HG03571 (cell line): ENCODE measurements around the gene DUSP8.
"Not testable (repeated sequence)": the region's sequence is repeated elsewhere in the genome, so short reads cannot be mapped to it uniquely, and the experiment has no call there.

Source experiments
- ATAC-seq: cut with Tn5 transposase; IDR thresholded peaks from one replicate; pipeline ENCODE4 v1.9.1; 2021; ENCODE audit not compliant: unreplicated experiment

Gene DUSP8, protein sequence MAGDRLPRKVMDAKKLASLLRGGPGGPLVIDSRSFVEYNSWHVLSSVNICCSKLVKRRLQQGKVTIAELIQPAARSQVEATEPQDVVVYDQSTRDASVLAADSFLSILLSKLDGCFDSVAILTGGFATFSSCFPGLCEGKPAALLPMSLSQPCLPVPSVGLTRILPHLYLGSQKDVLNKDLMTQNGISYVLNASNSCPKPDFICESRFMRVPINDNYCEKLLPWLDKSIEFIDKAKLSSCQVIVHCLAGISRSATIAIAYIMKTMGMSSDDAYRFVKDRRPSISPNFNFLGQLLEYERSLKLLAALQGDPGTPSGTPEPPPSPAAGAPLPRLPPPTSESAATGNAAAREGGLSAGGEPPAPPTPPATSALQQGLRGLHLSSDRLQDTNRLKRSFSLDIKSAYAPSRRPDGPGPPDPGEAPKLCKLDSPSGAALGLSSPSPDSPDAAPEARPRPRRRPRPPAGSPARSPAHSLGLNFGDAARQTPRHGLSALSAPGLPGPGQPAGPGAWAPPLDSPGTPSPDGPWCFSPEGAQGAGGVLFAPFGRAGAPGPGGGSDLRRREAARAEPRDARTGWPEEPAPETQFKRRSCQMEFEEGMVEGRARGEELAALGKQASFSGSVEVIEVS

DNA sequence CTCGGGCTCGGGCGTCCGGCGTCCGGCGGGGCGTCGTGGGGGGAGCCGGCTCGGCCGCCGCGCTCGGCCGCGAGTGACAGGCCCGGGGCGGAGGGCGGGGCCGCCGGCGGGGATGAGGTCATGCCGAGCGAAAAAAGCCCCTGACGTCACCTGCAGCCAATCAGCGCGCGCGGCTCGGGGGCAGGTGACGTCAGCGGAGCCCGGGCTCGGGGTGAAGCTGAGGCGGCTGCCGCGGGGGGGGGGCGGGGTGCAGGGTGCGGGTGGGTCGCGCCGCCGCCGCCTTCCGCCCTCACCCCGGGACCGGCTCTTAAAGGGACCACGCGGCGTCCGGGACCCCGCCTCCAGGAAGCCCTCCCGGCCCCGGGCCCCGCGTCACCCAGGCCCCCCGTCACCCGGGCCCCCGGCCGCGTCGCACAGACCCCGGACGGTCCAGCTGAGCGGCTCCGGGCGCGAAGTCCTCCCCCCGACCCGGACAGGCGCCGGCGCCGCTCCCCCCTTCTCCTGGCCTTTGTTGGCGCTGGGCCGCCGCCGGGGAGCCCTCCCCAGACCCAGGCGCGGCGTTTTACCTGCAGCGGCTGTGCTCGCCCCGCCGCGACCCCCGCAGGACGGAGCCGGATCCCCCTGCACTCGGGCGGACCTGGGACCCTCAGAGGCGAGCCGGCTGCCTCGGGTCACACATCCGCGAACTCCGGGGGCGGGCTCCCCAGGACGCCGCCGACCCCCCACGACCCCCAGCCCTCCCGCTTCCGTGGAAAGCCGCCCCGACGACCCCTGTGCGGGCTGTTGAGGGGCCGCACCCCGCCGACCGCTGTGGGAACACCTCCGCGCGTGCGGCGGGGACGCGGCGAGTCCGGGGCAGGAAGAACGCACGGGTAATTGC is at the start of gene DUSP8:
TSS of gene DUSP8 (minus strand) at position 75 of the 880 bp plus-strand sequence. CDS start 6,445 bp downstream, outside the sequence.
- peak; percentile 68 for ATAC-seq

DNA sequence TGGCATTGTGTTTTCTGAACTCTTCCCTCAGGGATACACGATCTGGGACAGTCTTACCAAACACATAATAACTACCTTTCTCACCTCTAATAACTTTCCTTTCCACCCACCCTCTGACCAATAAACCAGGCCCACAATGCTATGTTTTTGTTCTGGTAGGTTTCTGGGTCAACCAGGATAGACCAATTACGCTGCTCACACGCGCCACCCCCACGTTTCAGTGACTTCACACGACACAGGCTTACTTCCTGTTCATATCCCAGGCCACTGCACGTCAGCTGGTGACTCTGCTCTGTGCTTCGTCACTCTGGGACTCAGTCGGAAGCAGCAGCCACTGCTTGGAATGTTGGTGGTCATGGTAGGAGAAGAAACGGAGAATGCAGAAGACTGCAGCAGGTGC is 47.4 kb upstream of the DUSP8 start:
- no peak for ATAC-seq

DNA sequence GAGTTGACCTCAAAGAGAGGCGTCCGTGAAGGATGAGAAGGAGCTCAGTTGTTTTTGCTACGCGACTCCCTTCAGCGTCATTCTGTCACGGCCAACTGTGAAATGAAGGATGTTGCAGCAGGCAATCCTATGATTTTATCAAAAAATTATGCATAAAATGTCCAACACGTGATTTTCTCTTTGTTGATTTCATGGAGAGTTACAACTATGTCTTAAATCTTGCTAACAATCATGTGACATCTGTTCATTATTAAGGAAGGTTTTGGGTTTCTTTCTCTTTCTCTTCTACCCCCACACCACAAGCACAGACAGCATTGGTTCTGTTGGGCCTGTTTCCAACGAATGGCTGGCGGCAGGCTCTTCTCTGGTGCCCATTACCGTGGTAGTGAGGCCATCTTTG is 46.2 kb upstream of the DUSP8 start:
- ATAC-seq: no peak

DNA sequence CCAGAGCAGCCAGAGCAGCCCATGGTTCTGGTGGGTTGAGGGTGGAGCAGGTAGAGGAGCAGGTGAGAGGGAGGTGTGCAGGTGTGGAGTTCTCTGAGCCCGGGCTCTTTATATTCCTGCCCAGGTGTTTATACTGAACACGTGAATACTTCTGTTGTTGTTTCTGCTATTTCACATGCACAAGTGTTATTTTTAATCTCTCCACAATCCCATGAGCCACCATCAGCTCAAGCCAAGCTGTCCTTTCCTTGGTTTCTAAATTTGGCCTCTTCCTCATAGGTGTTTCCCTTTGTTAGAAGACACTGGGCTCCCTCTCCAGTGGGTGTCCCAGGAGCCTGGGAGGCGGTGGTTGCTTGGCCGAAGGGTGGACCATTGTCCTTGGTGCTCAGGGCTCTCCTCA is 36.3 kb upstream of the DUSP8 start, which contains the start of gene KRTAP5-3:
TSS of gene KRTAP5-3 (minus strand) at position 101 of the 400 bp plus-strand sequence. CDS start at position 23, 78 bp downstream.
- ATAC-seq: no peak

DNA sequence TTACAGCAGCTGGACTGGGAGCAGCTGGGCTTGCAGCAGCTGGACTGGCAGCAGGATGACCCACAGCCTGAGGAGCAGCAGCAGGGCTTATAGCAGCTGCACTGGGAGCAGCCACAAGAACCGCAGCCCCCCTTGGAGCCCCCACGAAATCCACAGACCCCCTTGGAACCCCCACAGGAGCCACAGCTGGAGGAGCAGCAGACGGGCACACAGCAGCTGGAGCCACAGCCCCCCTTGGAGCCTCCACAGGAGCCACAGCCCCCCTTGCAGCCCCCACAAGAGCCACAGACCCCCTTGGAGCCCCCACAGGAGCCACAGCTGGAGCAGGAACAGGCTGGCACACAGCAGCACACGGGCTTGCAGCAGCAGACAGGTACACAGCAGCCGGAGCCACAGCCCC is 35.8 kb upstream of the DUSP8 start:
- ATAC-seq: not testable (repeated sequence)

DNA sequence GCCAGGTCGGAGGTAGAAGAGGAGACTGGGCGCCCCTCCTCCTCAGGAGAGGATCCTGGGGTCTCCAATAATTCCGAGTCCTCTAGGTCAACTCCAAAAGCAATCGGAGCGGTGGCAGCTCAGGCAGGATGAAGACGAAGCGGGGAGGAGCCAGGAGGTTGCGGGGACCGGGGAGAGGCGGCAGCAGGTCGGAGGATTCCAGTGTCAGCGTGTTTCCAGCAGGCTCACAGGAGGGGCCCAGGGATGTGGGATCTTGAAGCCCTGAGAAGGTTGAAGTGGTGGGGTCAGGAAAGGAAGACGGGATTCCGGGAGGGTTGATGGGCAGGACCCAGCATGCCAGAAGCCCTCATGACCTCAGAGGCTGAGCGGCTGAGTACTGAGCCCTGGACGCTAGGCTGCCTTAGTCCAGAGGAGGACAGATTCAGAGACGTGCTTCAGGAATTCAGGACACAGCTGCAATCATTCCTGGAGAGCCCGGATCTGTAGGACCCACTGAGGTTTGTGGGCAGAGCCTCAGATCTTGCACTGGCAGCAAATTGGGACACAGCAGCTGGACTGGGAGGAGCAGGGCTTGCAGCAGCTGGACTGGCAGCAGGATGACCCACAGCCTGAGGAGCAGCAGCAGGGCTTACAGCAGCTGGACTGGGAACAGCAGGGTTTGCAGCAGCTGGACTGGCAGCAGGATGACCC is 35.2 kb upstream of the DUSP8 start:
- not testable (repeated sequence) for ATAC-seq

DNA sequence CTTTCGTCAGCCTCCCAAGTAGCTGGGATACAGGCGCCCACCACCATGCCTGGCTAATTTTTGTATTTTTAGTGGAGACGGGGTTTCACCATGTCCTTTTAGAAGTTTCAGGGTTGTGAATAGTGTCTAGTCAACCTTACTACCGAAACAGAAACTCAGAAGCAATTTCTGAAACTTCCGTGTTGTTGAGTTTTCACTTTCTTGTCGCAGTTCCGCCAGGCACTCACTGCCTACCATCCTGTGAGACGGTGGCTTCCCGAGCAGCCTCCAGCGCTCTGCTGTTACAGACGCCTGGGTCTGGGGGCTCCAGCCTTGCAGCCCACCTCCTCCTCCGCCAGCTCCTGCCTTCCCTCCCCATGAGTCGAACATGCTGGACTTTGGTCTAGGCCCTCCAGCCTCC is 33.9 kb upstream of the DUSP8 start:
- ATAC-seq: peak; percentile 78

DNA sequence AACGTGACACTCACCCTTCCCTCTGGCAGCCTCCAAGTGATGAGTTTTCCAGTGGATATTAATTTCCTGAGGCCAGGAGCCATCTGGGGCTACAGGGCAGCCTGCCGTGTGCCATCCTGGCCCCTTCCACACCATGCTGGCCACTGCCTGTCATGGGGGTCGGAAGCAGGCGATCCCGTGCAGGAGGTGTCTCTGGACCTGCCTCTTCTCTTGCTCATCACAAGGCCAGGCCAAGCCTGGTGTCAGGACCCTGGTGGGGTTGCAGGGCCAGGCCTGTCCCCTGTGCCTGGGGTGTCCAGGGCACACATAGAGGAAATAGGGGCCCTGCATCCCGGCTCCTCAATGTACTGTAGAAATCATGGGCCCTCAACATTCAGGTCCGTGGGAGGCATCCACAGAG is 32.6 kb upstream of the DUSP8 start:
- no peak for ATAC-seq

DNA sequence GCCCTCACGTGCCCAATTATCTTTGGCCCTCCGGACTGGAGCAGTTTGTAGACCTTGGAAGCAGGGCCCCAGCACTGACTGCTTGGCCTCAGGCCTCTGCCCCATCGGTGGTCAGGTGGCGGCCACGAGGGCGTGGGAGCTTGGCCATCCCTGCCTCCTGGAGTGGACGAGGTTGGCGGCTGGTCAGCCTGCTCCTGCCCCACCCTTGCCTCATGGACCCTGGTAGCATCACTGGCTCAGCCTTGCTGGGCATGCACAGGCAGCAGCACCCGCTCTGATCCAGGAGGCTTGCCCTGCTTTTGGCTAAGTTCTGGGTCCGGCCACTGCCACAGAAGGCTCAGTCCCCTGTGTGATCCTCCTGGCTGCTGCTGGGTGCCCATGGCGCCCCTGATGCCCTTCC is 32.1 kb upstream of the DUSP8 start:
- ATAC-seq: no peak

DNA sequence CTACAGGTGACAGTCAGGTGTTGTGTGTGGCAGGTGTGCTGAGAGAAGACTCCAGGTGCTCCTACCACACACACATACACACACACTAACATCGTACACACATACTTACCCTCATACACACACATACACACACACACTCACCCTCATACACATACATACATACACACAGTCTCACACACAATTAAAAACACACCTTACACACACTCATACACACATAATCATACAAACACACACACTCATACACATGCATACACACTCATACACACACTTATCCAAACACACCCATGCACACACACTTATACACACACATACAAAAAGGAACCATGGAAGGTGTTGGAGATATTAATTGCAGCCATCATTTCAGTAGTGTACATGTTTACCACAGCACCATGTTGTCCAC is 31.6 kb upstream of the DUSP8 start:
- no peak for ATAC-seq

DNA sequence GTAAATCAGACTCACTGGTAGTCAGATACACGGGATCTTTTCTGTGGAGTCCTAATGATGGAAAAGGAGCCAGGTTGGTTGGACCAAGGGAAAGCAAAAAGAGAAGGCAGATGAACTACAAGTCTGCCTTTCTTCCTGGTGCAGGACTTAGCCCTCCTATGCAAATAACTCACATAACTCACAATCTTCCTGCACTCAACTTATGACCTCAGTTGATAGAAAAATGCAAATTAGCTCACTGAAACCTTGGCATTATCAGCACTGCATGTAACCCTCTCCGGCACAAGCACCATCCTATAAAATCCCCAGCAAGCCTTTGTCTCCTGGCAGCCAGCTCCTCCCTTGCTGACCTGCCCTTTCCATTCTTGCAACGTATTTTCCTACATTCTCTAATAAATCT is 29.6 kb upstream of the DUSP8 start:
- not testable (repeated sequence) for ATAC-seq

DNA sequence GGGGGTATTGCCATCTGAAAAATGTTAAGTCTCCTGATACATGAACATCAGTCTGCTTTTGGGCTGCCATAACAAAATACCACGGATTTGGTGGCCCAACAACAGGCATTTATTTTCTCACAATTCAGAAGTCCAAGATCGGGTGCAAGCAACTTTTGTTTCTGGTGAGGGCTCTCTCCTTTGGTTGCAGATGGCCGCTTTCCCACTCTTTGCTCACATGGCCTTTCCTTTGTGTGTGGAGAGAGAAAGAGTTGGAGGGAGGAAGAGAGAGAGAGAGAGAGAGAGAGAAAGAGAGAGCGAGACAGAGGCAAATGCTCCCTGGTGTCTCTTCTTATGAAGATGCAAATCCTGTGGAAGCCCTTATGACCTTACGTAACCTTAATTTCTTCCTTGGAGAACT is 28.6 kb upstream of the DUSP8 start:
- no peak for ATAC-seq

DNA sequence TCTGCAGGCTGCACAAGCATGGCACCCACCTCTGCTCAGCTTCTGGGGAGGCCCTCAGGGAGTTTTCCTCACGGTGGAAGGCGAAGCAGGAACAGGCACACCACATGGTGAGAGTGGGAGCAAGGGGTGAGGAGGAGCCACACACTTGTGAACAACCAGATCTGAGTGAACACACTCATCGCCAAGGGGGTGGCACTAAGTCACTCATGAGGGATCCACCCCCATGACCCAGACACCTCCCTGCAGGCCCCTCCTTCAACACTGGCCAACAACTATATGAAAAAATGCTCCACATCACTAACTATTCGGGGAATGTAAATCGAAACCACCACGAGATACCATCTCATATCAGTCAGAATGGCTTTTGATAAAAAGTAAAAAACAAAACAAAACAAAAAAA is 26.7 kb upstream of the DUSP8 start:
- ATAC-seq: no peak

DNA sequence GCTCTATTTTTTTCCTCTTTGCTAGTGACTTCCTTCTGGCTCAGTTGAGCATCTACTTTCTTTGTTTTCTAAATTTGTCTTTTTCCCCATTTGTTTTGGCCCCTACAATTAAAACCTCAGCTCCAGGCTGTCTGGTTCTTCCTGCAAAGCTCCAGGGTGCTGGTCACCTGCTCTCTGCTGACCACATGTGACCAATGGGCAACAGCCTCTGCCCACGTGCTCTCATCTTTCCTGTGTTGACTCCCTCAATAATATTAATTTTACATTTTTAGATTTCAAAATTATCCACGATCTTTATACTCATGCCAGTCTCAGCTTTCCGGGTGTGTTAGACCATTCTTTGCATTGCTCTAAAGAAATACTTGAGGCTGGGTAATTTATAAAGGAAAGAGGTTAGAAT is 26.3 kb upstream of the DUSP8 start:
- ATAC-seq: not testable (repeated sequence)

DNA sequence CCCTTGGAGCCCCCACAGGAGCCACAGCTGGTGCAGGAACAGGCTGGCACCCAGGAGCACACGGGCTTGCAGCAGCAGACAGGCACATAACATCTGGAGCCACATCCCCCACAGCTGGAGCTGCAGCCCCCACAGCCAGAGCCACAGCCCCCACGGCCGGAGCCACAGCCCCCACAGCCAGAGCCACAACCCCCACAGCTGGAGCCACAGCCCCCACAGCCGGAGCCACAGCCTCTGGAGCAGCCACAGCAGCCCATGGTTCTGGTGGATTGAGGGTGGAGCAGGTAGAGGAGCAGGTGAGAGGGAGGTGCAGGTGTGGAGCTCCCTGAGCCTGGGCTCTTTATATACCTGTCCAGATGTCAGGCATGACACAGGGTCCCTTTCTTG is 25.9 kb upstream of the DUSP8 start, which contains the start of gene KRTAP5-2:
TSS of gene KRTAP5-2 (minus strand) at position 301 of the 387 bp plus-strand sequence. CDS start at position 257, 44 bp downstream.
- ATAC-seq: no peak

DNA sequence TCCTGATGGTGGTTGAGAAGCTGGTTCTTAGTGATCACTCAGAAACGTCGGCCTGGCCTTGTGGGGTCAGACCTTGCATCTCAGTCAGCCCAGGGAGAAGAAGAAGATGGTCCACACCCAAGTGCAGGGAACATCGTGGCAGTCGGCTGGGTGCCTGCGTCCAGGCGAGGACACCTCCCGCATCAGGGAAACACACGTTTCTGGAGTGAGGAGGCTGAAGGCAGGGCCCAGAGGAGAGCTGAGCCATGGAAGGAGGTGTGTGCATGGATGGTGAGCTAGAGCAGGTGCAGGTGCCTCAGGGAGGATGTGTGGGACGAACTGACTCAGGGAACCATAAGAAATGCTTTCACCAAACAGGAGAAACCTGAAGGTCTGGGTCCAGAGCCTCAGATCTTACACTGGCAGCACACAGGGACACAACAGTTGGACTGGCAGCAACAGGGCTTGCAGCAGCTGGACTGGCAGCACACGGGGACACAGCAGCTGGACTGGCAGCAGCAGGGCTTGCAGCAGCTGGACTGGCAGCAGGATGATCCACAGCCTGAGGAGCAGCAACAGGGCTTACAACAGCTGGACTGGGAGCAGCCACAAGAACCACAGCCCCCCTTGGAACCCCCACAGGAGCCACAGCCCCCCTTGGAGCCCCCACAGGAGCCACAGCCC is 25.4 kb upstream of the DUSP8 start:
- ATAC-seq: no peak

DNA sequence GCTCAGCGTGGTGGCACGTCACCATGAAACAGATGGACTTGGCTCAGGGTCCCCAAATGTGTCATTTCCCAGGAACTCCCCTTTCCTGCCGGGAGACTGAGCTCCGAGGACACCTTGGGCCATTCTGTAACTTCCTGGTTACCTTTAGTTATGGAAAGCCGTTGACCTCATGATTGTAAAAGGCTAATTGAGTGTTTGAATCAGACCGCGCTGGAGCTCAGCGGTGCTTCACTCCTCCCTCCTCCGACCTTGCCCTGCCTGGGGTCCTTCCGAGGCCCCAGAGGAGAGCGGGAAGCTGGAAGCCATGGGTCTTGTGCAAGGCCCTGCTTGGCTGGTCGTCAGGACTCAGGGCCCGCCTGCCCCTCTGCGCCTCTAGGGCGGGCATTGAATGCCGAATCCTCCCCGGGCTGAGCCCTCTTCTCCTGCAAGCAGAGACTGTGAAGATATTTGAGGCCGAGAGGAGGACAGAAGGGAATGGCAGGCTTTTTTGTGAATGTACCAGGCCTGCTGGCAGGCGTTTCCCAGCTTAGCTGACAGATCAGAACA is 24.6 kb upstream of the DUSP8 start:
- not testable (repeated sequence) for ATAC-seq

DNA sequence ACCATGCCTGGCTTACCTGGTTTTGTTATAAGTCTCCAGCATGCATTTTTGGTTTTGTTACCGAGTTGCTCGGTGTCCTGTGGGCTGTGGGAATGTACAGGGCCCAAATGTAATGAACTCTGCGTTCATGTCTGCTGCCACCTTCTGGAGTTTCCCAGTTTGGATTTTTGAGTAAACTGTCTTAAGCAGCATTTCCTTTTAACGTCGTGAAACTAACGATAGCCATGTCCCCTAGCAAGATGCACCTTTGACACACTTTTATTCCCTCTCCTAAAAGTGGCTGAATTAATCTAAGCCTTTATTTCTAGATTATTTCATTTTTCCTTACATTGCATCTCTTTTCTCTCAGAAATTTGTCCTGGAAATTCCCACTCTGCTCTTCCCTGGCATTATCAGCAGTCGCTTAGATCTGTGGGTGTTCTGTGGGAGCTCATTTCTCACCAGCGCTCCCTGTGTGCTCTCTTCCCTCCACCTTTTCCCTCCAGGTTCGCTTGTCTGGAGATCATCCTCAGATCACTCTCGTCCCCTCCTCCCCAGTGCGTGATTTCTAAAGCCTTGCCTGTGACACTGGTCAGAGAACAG is 24.0 kb upstream of the DUSP8 start:
- ATAC-seq: not testable (repeated sequence)

DNA sequence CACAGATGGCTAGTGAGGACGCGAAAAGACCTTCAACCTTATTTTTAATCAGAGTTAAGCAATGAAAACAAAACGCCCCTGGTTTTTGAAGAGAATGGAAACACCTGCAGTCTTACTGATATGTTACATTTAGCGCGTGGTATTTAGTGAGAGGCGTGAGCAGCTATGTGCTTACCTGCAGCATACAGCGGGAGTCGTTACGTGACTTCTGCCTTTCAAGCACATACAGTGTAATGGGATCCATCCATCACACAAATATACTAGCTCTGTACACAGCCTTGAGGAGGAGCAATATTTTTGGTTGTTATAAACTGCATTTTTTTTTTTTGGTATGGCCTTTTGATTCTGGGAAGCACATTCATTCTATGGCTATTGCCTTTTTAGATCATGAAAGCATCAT is 20.6 kb upstream of the DUSP8 start:
- ATAC-seq: no peak

DNA sequence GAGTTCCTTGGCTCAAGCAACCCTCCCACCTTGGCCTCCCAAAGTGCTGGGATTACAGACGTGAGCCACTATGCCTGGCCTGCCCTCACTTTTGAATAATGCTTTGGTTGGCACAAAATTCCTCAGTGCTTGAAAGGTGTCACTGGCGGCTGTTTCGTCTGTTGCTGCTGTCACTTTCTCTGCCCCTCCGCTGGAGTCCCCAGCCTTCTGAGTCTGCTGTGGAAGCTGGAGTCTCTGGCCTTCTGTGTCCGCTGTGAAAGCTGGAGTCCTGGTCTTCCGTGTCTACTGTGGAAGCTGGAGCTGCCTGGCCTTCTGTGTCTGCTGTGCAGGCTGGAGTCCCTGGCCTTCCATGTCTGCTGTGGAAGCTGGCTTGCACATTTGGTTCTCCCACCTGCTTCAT is 17.9 kb upstream of the DUSP8 start:
- ATAC-seq: no peak
